GM19239 (cell line): ENCODE measurements around the gene COL27A1.

Experiments used
- DNase-seq: peaks from one replicate; pipeline ENCODE4 v3.0.0; 2011; ENCODE audit warnings: low spot score; ENCODE audit not compliant: insufficient read length
- FAIRE-seq: peaks from 2 replicates; lab custom pipeline; 2011; peaks lifted over from hg19 to GRCh38; lab: Jason Lieb, UNC

Gene COL27A1

DNA sequence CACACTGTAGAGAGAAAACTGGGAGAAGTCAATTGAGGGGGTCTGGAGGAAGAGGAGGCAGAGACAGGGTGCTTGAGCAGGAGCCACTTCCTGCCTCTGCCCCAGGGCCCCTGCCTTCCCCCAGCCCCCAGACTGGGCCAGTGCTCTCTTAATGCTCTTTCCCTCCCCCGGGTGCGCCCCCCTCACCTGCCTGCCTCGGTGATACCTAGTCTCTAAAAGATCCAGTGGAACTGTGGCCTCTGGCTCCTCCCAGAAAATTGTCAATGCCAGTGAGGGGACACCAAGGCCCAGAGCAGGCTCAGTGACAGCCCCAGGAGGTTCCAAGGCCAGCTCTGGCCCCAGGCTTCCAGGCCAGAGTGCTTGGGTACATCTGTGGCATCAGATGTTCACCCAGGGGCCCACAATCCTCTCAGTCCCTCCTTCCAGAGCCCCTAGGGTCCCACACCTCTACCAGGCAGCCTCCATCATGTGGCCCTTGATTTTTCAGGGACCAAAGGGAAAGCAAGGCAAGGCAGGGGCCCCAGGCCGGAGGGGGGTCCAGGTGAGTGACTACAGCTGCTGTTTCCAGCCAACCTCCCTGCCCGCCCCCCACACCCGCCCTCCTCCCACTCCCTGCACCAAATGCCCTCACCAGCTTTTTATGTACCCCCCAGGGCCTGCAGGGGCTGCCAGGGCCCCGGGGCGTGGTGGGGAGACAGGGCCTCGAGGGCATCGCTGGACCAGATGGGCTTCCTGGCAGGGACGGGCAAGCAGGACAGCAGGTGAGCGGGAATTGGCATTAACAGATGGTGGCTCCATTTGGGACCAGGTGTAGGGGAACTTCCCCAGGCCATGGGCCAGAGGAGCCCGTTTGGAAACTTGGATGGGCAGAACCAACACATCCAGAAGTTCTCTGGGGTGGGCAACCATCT, 134.5 kb downstream of the COL27A1 start:
- DNase-seq (no peak), FAIRE-seq (no peak)

DNA sequence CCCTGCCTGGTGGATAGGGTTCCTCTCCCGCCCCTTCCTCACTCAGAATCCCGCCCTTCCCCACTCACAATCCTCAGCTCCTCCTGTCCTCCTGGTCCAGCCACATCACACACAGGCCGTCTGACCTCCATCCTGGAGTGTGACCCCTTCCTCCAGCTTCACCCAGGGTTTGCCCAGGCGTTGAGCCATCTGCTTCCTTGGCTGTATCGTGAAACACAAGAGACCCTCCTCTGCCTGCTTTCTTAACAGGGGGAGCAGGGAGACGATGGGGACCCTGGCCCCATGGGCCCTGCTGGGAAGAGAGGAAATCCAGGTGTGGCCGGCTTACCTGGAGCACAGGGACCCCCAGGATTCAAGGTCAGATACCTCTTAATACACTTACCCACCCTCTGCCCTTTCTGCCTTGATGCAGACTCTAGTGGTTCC, 135.2 kb downstream of the COL27A1 start:
- FAIRE-seq (no peak), DNase-seq (no peak)

DNA sequence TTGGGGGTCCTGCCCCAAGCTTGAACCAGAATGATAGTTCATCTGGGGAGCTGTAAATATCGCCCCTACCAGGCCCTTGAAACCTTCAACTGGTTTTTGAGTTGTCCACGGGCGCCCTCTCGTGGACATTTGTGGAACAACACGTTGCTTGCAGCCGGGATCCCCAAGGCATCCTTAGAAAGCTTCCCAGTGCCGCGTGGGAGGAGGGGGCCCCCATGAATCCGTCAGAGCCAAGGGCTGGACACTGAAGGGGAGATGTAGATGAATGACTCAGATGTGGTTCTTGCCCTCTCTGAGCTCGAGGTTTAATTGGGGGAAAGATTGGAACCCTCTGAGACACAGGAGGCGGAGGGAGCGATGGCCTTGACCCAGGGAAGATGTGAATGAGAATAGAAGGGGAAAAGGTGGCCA, 135.7 kb downstream of the COL27A1 start:
- FAIRE-seq = peak; percentile 94
- peak; percentile 60 for DNase-seq

DNA sequence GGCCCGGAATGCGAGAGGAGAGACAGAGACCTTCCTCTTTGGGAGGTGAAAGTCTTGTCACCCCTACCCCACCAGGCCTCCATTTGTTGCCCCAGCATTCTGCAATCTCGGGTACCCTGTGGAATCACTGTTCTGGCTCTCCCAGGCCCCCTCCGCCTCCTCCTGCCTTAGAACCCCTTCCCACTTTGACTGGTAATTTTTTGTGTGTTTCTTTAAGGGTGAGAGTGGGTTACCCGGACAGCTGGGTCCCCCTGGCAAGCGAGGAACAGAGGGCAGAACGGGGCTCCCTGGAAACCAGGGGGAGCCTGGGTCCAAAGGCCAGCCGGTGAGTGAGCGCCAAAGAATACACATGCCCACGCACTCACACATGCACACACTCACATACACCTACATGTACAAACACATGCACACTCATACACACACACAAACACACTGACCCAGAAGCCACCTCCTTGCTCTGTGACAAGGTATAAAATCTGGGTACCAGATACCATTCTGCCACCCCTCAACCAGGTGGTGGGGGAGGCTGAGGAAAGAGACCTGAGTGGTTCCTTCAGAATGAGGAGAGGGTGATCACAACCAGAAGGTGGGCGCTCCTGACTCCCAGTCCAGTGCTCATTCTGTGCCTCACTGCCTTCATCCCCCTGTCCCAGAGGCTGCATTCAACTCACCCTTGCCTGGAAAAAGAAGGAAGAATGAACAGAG, 136.7 kb downstream of the COL27A1 start:
- FAIRE-seq (no peak), DNase-seq (no peak)

DNA sequence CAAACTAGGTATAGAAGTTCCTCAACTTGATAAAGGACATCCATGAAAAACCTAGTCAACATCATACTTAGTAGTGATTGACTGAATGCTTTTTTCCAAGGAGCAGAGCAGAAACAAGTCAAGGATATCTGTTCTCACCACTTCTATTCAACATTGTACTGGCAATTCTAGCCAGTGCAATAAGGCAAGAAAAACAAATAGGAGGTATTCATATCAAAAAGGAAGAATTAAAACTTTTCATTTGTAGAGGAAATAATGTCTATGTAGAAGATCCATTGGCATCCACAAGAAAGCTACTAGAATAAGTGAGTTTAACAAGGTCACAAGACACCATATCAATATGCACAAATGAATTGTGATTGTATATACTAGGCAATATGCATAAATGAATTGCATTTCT, 139.3 kb downstream of the COL27A1 start:
- DNase-seq (no peak), FAIRE-seq (no peak)

DNA sequence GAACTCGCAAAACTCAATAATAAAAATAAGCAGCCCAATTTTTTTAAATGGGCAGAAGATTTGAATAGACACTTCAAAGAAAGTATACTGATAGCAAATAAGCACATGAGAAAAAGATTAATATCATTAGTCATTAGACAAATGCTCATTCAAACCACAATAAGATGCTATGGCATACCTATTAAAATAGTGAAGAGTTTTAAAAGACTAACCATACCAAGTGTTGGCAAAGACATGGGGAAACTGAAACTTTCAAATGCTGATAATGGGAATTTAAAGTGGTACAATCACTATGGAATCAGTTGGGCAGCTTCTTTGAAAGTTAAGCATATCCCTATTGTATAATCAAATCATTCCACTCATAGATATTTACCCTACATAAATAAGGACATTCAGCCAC, 141.0 kb downstream of the COL27A1 start:
- DNase-seq (no peak), FAIRE-seq (no peak)

DNA sequence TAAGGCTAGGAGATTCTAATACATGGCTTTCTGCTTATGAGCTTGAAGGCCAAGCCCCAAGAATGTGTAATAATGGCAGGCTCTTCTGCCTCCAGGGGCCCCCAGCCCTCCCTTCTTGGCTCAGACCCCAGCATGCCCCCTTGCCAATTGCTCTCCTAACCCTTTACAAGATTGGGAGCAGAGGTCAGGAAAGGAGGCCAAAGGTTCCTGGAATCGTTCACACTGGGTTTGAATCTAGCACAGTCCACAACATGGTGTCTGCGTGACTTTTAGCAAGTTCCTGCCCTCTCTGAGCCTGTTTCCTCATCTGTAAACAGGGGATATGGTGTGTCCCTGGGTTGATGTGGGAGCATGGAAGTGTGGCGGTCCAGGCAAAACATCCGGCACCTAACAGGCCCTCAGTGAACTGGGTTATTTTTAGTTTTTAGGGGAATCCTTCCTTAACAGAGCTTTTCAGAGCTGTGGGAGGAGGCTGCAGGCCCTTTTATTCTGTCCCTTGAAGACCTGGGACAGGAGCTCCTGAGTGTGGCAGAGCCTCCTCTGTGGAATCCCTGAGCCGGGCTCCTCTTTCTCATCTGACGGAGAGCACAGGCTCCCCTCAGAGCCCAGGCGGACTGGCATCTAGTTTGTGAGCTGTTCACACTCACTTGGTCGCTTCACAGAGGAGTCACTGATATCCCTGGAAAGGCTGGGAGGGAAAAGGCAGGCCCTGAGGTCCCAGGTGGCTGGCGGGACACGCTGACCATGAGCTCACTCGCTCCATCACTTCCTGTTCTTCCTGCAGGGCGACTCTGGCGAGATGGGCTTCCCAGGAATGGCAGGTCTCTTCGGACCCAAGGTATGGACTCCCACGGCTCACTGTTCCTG, 144.2 kb downstream of the COL27A1 start:
- DNase-seq (no peak), FAIRE-seq (no peak)

DNA sequence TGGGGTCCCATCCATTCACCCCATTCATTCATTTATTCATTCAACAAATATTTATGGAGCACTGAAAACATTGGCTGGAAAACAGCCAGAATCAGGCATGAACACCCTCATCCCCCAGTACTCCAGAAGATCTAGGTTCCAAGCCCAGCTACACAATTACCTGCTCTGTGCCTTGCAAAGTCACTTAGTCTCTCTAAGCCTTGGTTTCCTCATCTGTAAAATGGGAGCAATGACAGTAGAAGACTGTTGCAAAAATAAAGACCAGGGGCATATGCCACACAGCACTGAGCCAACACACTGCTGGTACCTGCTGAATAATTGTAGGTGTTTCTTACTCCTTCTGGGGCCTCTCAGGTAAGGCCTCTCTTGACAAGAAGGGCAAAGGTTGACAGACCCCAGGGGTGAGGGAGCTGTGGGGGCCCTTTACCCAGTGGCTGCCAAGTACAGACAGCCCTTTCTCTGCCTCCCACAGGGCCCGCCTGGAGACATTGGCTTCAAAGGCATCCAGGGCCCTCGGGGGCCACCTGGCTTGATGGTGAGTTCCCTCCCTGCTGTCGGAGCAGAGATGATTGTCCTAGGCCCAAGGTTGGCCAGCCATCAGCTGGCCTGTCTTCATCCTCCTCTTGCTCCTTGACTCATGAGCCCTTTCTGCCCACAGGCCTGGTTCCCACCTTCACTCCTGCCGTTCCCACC, 145.0 kb downstream of the COL27A1 start:
- no peak for DNase-seq
- no peak for FAIRE-seq

DNA sequence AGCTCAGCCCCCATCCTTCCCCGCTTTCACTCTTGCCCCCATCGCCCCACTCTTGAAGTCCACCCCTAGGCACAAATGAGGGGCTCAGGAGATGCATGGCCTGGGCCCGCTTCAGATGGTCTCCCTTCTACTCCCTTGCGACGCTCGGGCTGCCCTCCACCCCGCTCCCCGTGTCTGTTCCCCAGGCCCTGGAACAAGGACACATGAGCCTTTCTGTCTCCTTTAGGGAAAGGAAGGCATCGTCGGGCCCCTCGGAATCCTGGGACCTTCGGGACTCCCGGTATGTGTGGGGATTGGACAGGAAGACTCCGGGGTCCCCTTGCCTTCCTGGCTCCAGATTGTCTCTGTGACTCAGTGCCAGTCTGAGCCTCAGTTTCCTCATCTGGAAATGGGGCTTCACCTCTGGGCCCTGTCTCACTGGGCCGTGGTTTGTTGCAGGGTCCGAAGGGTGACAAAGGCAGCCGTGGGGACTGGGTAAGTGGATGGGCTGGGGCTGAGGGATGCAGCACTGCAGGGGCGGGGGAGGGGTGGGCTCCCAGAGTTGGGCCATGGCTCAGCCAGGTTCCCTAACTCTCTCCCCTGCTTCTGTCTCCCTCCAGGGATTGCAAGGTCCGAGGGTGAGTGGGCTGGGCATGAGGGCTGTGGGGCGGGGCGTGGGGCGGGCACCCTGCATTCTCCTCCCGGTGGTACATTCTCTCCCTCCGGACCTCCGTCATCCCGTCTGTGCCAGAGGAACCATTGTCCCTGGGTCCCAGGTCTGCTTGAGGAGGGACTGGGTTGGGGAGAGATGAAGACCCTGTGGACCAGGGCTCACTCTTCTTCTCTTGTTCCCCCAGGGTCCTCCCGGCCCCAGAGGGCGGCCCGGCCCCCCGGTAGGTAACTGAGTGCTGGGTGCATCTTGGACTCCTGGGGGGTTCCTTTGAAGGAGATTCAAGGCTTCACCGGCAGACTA, 145.8 kb downstream of the COL27A1 start:
- no peak for DNase-seq
- FAIRE-seq = no peak

DNA sequence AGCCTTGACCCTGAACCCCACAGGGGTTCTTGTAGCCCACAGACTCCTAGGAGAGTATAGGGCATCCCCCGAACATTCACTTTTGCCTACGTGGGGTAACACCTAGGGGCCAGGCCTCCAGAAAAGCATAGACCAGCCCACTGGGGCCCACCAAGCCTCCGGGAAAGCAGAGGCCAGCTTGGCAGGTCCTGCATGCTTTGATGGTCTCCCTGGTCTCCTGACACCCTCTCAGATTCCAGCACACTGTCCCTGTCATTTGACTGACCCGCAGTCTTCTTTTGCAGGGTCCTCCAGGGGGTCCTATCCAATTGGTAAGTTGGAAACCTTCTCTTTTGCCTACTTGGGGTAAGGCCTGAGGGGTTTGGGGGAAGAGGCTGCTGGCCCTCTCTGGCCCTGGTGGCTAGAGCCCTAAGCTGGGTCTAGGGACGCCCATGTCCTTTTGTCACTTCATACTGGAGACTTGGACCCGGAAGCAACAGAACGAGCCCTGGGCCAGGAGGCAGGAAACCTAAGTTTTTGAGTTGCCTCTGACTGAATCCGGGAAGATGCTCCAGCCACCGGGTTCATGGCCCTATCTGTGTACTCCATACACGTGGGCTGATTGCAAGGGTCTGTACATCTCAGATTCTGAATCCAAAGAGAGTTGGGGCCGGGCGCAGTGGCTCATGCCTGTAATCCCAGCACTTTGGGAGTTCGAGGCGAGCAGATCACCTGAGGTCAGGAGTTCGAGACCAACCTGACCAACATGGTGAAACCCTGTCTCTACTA, 146.6 kb downstream of the COL27A1 start:
- no peak for DNase-seq
- FAIRE-seq = no peak

DNA sequence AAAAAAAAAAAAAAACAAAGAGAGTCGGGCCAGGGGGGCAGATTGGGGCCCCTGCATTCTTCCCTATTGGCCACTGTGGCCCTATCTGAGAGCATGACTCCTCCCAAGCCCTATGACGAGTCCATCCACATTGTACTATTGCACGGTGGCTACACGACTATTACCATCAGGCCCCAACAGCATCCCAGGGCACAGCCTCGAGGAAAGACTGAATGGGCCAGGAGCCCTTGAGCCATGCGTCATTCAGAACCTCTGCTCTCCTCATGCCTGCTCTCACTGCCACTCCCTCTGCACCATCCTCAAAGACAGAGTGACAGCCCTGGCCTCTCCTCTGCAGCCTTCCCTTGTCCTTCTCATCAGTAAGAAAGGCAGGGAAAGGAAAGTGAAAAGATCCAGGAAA, 147.4 kb downstream of the COL27A1 start:
- no peak for FAIRE-seq
- DNase-seq = no peak

DNA sequence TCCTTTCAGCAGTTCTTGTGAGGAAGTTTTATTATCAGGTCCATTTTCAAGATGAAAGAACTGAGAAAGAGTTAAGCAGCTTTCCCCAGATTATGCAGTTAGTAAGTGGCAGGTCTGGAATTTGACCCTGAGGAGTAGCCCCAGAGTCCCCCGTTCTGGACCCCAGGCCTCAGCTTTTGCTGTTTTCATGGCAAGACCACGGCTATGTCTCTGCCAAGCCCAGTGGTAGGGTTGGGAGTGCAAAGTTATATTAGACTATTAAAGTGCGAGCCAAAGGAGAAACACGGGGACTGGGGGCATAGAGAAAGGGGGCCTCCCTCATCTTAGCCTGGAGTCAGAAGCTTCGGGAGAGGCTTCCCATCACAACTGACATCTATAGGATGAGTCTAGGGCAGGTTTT, 148.2 kb downstream of the COL27A1 start:
- FAIRE-seq (no peak), DNase-seq (no peak)

DNA sequence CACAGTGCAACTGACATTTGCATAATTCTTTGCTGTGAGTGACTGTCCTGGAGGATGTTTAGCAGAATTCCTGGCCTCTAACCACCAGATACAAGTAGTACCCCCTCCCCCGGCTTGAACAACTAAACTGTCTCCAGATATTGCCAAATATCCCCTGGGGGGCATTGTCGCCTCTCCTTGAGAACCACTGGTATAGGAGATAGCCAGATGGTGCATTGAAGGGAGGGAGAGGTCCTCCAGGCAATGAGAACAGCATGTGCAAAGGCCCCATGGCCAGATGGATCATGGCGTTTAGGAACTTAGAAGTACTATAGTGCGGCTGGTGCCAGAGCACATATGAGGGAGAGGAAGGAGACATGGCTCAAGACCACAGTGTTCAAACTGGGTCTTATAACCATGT, 148.6 kb downstream of the COL27A1 start:
- FAIRE-seq (no peak), DNase-seq (no peak)

DNA sequence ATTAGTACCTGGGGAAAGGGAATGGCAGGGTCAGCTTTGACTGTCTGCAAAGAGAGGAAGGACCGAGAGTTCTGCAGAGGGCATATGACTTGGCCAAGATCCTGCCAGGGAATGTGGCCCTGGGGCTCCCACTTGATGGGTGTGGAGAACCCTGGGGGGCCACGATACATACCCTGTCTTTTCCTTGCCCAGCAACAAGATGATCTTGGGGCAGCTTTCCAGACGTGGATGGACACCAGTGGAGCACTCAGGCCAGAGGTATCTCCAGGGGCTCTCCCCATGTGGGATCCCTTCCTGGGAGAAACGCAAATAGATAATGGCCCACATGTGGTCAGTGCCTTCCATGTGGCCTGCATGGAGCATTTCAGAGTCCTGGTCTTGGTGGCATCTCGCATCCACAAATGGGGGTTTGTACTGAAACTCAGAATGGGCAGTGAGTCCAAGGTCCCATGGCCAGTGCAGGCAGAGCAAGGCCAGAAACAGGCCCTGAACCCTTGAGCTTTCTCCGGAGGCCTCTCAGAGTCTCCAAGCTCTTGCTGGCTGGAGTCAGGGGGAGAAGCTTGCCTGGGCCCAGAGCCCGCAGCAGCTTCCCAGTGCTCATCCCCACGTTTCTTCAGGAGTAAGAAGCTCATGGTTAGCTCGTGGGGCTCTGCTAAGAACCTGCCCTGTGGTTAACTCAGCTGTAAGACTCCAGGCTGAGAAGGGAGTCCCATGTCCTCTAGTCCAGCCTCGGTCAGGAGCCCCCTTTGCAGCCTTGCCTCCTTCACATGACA, 149.3 kb downstream of the COL27A1 start:
- FAIRE-seq = no peak
- DNase-seq = no peak

DNA sequence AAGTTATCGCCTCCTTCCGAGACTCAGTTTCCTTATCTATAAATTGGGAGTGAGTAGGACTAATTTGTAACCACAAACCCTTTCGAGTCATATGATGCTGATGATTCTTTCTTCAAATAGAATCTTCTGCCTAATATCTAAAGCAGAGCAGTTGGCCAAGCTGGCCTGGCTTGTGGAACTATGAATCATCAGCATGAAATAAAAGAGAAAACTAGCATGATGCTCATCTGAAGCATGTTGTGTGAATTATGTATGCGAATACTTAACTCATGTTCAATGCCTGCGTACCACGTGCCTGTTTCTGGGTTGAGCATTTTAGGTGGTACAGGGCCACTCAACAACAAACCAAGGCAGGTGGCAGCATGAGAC, 152.5 kb downstream of the COL27A1 start:
- DNase-seq (no peak), FAIRE-seq (no peak)

DNA sequence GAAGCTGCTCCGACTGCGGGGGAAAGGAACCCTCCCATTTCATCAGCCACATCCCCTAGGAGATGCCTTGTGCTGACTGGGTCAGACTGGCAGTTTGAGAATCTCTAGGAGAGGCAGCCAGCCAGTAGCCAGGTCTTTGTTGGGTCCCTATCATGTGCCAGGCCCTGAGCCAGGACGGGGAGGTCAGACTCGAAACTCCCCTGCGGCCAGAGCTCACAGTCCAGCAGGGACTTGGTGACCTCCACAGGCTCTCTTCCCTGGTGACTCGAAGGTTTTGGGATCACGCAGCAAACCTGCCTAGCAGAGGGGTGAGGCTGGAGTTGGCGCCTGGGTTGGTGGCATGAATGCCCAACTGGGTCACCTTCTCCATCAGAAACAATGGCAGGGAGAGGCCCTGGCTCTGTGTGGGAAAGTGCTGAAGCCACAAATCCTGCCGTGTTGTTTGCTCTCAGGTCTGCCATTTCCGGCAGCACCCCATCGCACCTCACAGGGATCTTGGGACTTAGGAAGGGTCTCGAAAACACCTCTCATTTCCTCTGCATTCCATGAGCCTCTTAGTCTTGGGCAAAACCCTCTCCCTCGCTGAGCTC, 153.1 kb downstream of the COL27A1 start:
- FAIRE-seq (no peak), DNase-seq (no peak)

DNA sequence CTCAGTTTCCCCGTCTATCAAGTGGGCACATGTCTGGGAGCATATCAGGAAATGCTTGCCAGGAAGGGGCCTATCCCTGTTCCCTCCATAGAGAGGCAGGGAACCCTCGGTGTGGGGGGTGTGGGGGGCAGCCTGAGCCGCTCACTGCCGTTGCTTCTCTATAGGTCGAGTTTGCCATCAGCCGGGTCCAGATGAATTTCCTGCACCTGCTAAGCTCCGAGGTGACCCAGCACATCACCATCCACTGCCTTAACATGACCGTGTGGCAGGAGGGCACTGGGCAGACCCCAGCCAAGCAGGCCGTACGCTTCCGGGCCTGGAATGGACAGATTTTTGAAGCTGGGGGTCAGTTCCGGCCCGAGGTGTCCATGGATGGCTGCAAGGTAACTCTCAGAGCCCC, 153.8 kb downstream of the COL27A1 start:
- no peak for FAIRE-seq
- DNase-seq = no peak
